Measurements from ENCODE around the gene CCDC178. TPM values are rescaled to one million over a fixed set of nuclear protein-coding genes. Genes with fewer than 3 reads are reported as not detected.

Gene CCDC178
- total and polyA plus RNA-seq, 4 donors = 1.2 to 3.4 (median 1.8) TPM

- H3K4me3 ChIP-seq (ENCODE audit: low read depth, low read length) = no peak overlapping the region
- H3K27me3 ChIP-seq (ENCODE audit: control insufficient read depth, insufficient read depth, low read length) = no peaks in the 10 kb centered on the region
- H3K4me1 ChIP-seq (ENCODE audit: control insufficient read depth, insufficient read depth, low read length) = peaks cover 4% of the 10 kb centered on the region
- no peaks in the 10 kb centered on the region for H3K36me3 ChIP-seq (ENCODE audit: control insufficient read depth, insufficient read depth, low read length)
- no peak for DNase-seq (ENCODE audit: low read depth in 4 of 6, low spot score in 6 of 6)
- no peaks in the 10 kb centered on the region for H3K9me3 ChIP-seq (ENCODE audit: control insufficient read depth, insufficient read depth, low read length)
- H3K27ac ChIP-seq (ENCODE audit: low read depth, low read length) = no peak overlapping the region
- WGBS (ENCODE audit: insufficient coverage) = 83% methylated on average over 1 of the region's 2 CpGs
These were observed 549.4 kb downstream of the CCDC178 start for GRCh38 chr18:32891130-32891529.

DNA sequence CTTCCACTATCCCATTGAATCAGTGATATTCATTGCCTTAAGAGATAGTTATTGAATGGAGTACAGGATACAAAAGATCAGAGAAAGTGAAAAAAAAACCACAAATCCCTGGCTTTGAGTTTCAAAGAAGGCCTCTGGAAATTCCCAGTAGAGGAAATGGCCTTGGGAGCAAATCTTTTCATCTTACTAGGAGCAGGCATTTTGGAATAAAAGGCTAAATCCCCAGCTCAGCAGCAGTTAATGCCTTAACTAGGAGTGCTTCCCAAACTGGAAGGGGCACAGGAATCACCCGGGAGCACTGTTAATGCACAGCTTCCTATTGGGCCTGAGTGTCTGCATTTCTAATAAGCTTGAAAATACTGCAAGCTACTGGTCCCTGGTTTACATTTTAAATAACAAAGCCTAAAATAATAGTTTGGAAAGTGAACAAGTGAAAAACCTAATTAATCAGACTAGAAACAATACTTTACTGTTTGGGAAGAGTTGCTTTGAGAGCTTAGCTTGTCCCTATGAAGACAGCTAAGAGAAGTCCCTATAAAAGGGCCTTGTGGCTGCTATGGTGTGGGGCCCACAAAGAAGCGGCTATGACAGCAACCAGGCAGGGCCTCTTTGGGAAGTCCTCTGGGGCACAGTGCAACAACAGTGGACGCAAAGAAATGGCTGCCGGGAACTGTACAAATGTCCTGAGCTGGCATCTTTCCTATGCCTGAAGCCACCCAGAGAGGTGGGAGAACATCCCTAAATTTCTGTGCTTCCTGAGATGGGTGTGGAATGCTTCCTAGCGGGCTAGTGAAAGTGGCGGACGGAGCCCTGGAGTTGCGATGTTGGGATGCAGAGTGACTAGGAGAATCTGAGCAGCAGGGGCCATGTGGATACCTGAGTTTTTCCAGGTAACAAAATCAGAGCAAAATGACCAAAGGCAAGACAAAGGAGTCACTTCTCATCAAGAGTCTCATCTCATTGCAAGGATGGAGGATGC lies 550.6 kb downstream of the CCDC178 start:
- Histone ChIP-seq H3K4me3 (ENCODE audit: low read depth, low read length) (no peak overlapping the region), H3K9me3 (ENCODE audit: control insufficient read depth, insufficient read depth, low read length) (no peaks in the 10 kb centered on the region), H3K27me3 (ENCODE audit: control insufficient read depth, insufficient read depth, low read length) (no peaks in the 10 kb centered on the region), H3K4me1 (ENCODE audit: control insufficient read depth, insufficient read depth, low read length) (peaks cover 4% of the 10 kb centered on the region), H3K27ac (ENCODE audit: low read depth, low read length) (no peak overlapping the region), H3K36me3 (ENCODE audit: control insufficient read depth, insufficient read depth, low read length) (no peaks in the 10 kb centered on the region)
- no peak for DNase-seq (ENCODE audit: low read depth in 4 of 6, low spot score in 6 of 6)
- 60% methylated on average over 3 of the region's 8 CpGs for WGBS (ENCODE audit: insufficient coverage)

GRCh38 chr18:32888306-32888705 lies 552.2 kb downstream of the CCDC178 start:
- 75% methylated on average over 2 of the region's 2 CpGs for WGBS (ENCODE audit: insufficient coverage)
- Histone ChIP-seq H3K27me3 (ENCODE audit: control insufficient read depth, insufficient read depth, low read length) (no peaks in the 10 kb centered on the region), H3K4me1 (ENCODE audit: control insufficient read depth, insufficient read depth, low read length) (peaks cover 4% of the 10 kb centered on the region), H3K9me3 (ENCODE audit: control insufficient read depth, insufficient read depth, low read length) (no peaks in the 10 kb centered on the region), H3K4me3 (ENCODE audit: low read depth, low read length) (no peak overlapping the region), H3K36me3 (ENCODE audit: control insufficient read depth, insufficient read depth, low read length) (no peaks in the 10 kb centered on the region), H3K27ac (ENCODE audit: low read depth, low read length) (no peak overlapping the region)
- no peak for DNase-seq (ENCODE audit: low read depth in 4 of 6, low spot score in 6 of 6)

Other genes starting within 250 kb of the CCDC178 start
- gene ASXL3, start 137.5 kb upstream of the CCDC178 start, total RNA-seq = 10 to 100 TPM; 28.0 to 34.2 TPM
- 10 to 100 TPM; 12.1 to 17.4 TPM for gene ASXL3, start 137.5 kb upstream of the CCDC178 start, polyA plus RNA-seq (ENCODE audit: insufficient read length in 2 of 2)

Measured in spinal cord (tissue), 10 donors.